CD14-positive monocyte (primary cell): ENCODE measurements around the gene F11. TPM values are rescaled to one million over a fixed set of nuclear protein-coding genes. Genes with fewer than 3 reads are reported as not detected.

ENCODE experiments used
- DNase-seq, 3 donors: peaks; one replicate each; pipeline ENCODE4 v3.0.0-alpha.2; 2011 to 2022
- H2AFZ ChIP-seq: 2 replicates; pipeline ENCODE4 v1.6.0; 2012; ENCODE audit warnings: mild to moderate bottlenecking, low read depth, low read length, inconsistent platforms; ENCODE audit not compliant: insufficient read depth, poor library complexity, severe bottlenecking
- H3K27ac ChIP-seq, 2 donors: 1 replicate in 1 of 2; 2 replicates in 1 of 2; pipeline ENCODE4 v1.5.1; 2012 to 2013; ENCODE audit warnings: low read length in 2 of 2, control low read depth in 1 of 2, inconsistent platforms in 1 of 2, low read depth in 1 of 2, mild to moderate bottlenecking in 1 of 2
- H3K27me3 ChIP-seq, 2 donors: one replicate each; pipeline versions ENCODE4 v1.6.0 to v1.6.1; 2011 to 2013; ENCODE audit warnings: low read length in 2 of 2; ENCODE audit not compliant: control insufficient read depth in 2 of 2, insufficient read depth in 2 of 2
- H3K36me3 ChIP-seq, 2 donors: replicated peaks in 1 of 2; 1 replicate in 1 of 2; 2 replicates in 1 of 2; pipeline versions ENCODE4 v1.5.1 to v1.6.1; 2012 to 2013; ENCODE audit warnings: low read length in 2 of 2, control low read depth in 1 of 2, inconsistent platforms in 1 of 2, mild to moderate bottlenecking in 1 of 2; ENCODE audit not compliant: insufficient read depth in 2 of 2, control insufficient read depth in 1 of 2
- H3K4me1 ChIP-seq, 2 donors: 1 replicate in 1 of 2; 2 replicates in 1 of 2; pipeline versions ENCODE4 v1.5.1 to v1.6.1; 2012 to 2013; ENCODE audit warnings: low read length in 2 of 2, control low read depth in 1 of 2, inconsistent platforms in 1 of 2, mild to moderate bottlenecking in 1 of 2, moderate library complexity in 1 of 2; ENCODE audit not compliant: insufficient read depth in 2 of 2, control insufficient read depth in 1 of 2
- H3K4me2 ChIP-seq: replicated peaks from 2 replicates; pipeline ENCODE3; 2012; ENCODE audit warnings: low read length, moderate library complexity, mild to moderate bottlenecking; ENCODE audit not compliant: poor library complexity, severe bottlenecking; ENCODE audit errors: extremely low read depth
- H3K4me3 ChIP-seq, 3 experiments: fragments of 200-600 bp in 1 of 3; sonication (generic) in 1 of 3; replicated peaks in 1 of 3; 1 replicate in 2 of 3; 2 replicates in 1 of 3; pipeline ENCODE4 v1.5.1; 2011 to 2013; ENCODE audit warnings: low read length in 3 of 3, mild to moderate bottlenecking in 3 of 3, control low read depth in 2 of 3, low read depth in 2 of 3, inconsistent platforms in 1 of 3, moderate library complexity in 1 of 3
- H3K79me2 ChIP-seq: 2 replicates; pipeline ENCODE4 v1.6.0; 2012; ENCODE audit warnings: mild to moderate bottlenecking, control low read depth, inconsistent platforms, low read length, moderate library complexity; ENCODE audit not compliant: insufficient read depth
- H3K9ac ChIP-seq: 2 replicates; pipeline ENCODE4 v1.6.0; 2017; ENCODE audit warnings: low read length, mild to moderate bottlenecking; ENCODE audit not compliant: insufficient read depth, poor library complexity, severe bottlenecking
- H3K9me3 ChIP-seq, 2 donors: replicated peaks in 1 of 2; 1 replicate in 1 of 2; 2 replicates in 1 of 2; pipeline versions ENCODE4 v1.5.1 to v1.6.1; 2012 to 2013; ENCODE audit warnings: low read length in 2 of 2, control low read depth in 1 of 2; ENCODE audit not compliant: control insufficient read depth in 1 of 2, insufficient read depth in 1 of 2
- H4K20me1 ChIP-seq: 2 replicates; pipeline ENCODE4 v1.6.0; 2012; ENCODE audit warnings: mild to moderate bottlenecking, low read length, control low read depth, moderate library complexity; ENCODE audit not compliant: insufficient read depth
- H3K27ac Mint-ChIP-seq, 7 donors: one replicate each; pipeline ENCODE4 v1.8.0; 2020; ENCODE audit warnings: mild to moderate bottlenecking in 7 of 7, mixed read lengths in 7 of 7, moderate library complexity in 6 of 7, inconsistent platforms in 2 of 7
- H3K27me3 Mint-ChIP-seq, 3 donors: one replicate each; pipeline ENCODE4 v1.8.0; 2021 to 2022; ENCODE audit warnings: low read depth in 3 of 3, mild to moderate bottlenecking in 3 of 3, mixed read lengths in 3 of 3, moderate library complexity in 3 of 3, inconsistent platforms in 1 of 3
- H3K36me3 Mint-ChIP-seq, 2 donors: one replicate each; pipeline ENCODE4 v1.8.0; 2020; ENCODE audit warnings: mixed read lengths in 2 of 2, inconsistent platforms in 1 of 2, mild to moderate bottlenecking in 1 of 2
- H3K4me1 Mint-ChIP-seq: one replicate; pipeline ENCODE4 v1.8.0; 2020; ENCODE audit warnings: mild to moderate bottlenecking, mixed read lengths
- H3K4me3 Mint-ChIP-seq, 2 donors: one replicate each; pipeline ENCODE4 v1.8.0; 2020; ENCODE audit warnings: mild to moderate bottlenecking in 2 of 2, mixed read lengths in 2 of 2, moderate library complexity in 1 of 2
- H3K9me3 Mint-ChIP-seq, 7 donors: one replicate each; pipeline ENCODE4 v1.8.0; 2020 to 2022; ENCODE audit warnings: mixed read lengths in 7 of 7, mild to moderate bottlenecking in 6 of 7, moderate library complexity in 6 of 7, inconsistent platforms in 2 of 7
- WGBS: methylation state at CpG from one replicate; pipeline ENCODE4 v1.1.5; 2013; ENCODE audit warnings: missing lambda C conversion rate; ENCODE audit not compliant: insufficient coverage; 5-methylcytosine and 5-hydroxymethylcytosine counted together
- intact Hi-C, 2 donors: fragments of 100-400 bp; cut with micrococcal nuclease; formaldehyde crosslinking; loops; one replicate each; pipeline versions ENCODE4 v1.15.0 to v1.15.1; 2023
- polyA minus RNA-seq: library from RNA; depleted of rRNA, polyadenylated mRNA; stranded (reverse); fragments of >200 nt; gene quantifications from 2 replicates; pipeline ENCODE4 v1.2.3, GENCODE V29; 2012
- polyA plus RNA-seq, 3 donors: library from polyadenylated mRNA; depleted of rRNA in 1 of 3; unstranded in 2 of 3; stranded (reverse) in 1 of 3; fragments of 300-500 nt in 2 of 3; fragments of >200 nt in 1 of 3; fragmentation: Illumina TruSeq in 2 of 3; gene quantifications; 1 replicate in 2 of 3; 2 replicates in 1 of 3; pipeline ENCODE4 v1.2.3, GENCODE V29; 2012 to 2021
- total RNA-seq, 12 experiments: library from RNA in 1 of 12; stranded (reverse) in 1 of 12; fragments of 120-200 nt in 1 of 12; gene quantifications; one replicate each; pipeline ENCODE4 v1.2.4 and lab custom pipeline; 2013 to 2026; ENCODE audit warnings: mixed read lengths in 6 of 12, inconsistent platforms in 1 of 12
- TF ChIP-seq, protein P1 (sequence below): fragments of 200-600 bp; IDR thresholded peaks from one replicate; pipeline ENCODE4 v1.8.0; 2022; ENCODE audit warnings: antibody characterized with exemption, mild to moderate bottlenecking

The F11 gene
- not detected for total RNA-seq (2013)
- polyA plus RNA-seq (not detected), polyA minus RNA-seq (not detected in 2 replicates), total RNA-seq (lab: John Stamatoyannopoulos, UW) (0 to 2.2 (median 0) reads per million in 11 experiments)

DNA sequence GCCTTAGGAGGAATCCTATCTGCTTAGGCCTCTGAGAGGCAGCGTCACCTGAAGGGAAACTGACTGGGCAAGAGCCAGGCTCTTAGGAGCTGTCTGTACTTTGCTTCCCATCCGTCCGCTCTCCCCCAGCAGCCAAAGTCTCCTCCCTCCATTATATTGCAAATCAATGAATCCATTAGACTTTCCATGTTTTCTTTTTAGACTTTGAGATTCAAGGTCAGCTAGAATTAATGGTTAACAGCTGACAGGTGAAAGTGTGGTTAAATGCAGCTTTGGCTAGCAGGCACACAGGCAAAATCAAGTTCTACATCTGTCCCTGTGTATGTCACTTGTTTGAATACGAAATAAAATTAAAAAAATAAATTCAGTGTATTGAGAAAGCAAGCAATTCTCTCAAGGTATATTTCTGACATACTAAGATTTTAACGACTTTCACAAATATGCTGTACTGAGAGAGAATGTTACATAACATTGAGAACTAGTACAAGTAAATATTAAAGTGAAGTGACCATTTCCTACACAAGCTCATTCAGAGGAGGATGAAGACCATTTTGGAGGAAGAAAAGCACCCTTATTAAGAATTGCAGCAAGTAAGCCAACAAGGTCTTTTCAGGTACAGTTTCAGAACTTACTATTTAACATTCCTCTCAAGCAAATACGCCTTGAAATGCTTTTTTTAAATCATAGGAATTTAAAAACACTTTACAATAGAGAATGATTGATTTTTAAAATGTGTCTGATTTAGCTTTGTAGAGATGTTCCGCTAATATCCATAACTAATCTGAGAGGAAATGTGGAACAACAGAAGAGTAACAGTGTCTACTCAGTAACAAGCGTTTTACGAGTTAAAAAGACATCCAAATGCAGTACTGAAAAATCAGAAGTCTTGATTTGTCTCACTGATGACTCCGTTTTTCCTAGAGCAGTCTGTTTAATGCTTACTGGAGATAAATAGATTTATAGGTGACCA lies at the start of gene F11:
Gene F11 (plus strand): TSS at position 507 of the 970 bp plus-strand sequence. CDS start 948 bp downstream, outside the sequence.
- Histone ChIP-seq H3K9me3 (no peaks in the 10 kb centered on the region), H3K27me3 (peaks cover 0 to 9% of the 10 kb centered on the region in 2 donors), H3K4me3 (no peak within 1 kb of the TSS), H3K27ac (no peak within 1 kb of the TSS), H4K20me1 (no peaks in the 10 kb centered on the region), H3K4me1 (no peaks in the 10 kb centered on the region), H3K36me3 (no peaks in the 10 kb centered on the region), H3K79me2 (no peaks in the 10 kb centered on the region), H3K4me2 (no peak within 1 kb of the TSS), H2AFZ (no peak within 1 kb of the TSS), H3K9ac (no peak within 1 kb of the TSS)
- Mint-ChIP-seq H3K27me3 (peaks cover 4 to 13% (median 10%) of the 10 kb centered on the region in 3 donors), H3K27ac (no peak within 1 kb of the TSS), H3K36me3 (no peaks in the 10 kb centered on the region), H3K4me1 (no peaks in the 10 kb centered on the region), H3K9me3 (peaks cover 0 to 8% (median 4%) of the 10 kb centered on the region in 7 donors), H3K4me3 (no peak within 1 kb of the TSS)
- 75% methylated on average over 2 of the region's 10 CpGs for WGBS
- DNase-seq, result no peak
- intact Hi-C loops, result no loop called here
- TF ChIP-seq, protein P1, sequence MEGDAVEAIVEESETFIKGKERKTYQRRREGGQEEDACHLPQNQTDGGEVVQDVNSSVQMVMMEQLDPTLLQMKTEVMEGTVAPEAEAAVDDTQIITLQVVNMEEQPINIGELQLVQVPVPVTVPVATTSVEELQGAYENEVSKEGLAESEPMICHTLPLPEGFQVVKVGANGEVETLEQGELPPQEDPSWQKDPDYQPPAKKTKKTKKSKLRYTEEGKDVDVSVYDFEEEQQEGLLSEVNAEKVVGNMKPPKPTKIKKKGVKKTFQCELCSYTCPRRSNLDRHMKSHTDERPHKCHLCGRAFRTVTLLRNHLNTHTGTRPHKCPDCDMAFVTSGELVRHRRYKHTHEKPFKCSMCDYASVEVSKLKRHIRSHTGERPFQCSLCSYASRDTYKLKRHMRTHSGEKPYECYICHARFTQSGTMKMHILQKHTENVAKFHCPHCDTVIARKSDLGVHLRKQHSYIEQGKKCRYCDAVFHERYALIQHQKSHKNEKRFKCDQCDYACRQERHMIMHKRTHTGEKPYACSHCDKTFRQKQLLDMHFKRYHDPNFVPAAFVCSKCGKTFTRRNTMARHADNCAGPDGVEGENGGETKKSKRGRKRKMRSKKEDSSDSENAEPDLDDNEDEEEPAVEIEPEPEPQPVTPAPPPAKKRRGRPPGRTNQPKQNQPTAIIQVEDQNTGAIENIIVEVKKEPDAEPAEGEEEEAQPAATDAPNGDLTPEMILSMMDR, result no peak

DNA sequence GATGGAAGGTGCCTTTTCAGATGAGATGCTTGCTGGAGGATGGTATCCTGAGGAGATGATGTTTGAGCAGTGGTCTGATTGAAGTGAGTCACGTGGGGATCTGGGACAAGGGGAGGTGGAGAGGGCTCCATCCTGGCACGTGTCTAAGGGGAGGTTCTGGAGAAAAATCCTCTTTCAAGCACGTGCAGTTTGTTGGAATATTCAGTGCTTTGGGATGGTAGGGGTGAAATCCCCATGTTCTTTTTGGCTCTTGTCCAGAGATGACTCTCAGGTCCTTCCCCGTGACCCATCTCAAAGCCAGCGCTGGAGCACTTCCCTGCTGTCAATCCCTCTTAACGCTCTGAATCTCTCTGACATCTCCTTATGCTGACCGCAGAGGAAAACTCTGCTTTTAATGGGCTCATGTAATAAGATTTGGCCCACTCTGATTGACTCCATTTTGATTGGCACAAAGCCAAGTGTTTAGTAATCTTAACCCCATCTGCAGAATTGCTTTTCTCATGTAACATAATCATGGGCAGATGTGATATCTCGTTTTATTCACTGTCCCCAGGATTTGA lies 49.4 kb upstream of the F11 start:
- no peak overlapping the region for H2AFZ ChIP-seq
- no peaks in the 10 kb centered on the region for H3K4me1 ChIP-seq
- peaks cover 0 to 7% (median 0%) of the 10 kb centered on the region in 3 donors for H3K27me3 Mint-ChIP-seq
- no peak overlapping the region for H3K27ac Mint-ChIP-seq
- intact Hi-C loops, result no loop called here
- peaks cover 0 to 7% (median 2%) of the 10 kb centered on the region in 7 donors for H3K9me3 Mint-ChIP-seq
- H3K27ac ChIP-seq, result no peak overlapping the region
- H3K4me3 ChIP-seq, result no peak overlapping the region
- H3K27me3 ChIP-seq, result no peaks in the 10 kb centered on the region
- no peak overlapping the region for H3K4me2 ChIP-seq
- H3K36me3 ChIP-seq, result no peaks in the 10 kb centered on the region
- DNase-seq, result no peak
- no peaks in the 10 kb centered on the region for H3K9me3 ChIP-seq
- 94% methylated on average over 6 of the region's 8 CpGs for WGBS
- no peak overlapping the region for H3K4me3 Mint-ChIP-seq
- no peaks in the 10 kb centered on the region for H4K20me1 ChIP-seq
- no peak overlapping the region for H3K9ac ChIP-seq
- H3K79me2 ChIP-seq, result no peaks in the 10 kb centered on the region
- no peaks in the 10 kb centered on the region for H3K36me3 Mint-ChIP-seq
- TF ChIP-seq, protein P1, result no peak
- H3K4me1 Mint-ChIP-seq, result no peaks in the 10 kb centered on the region
